Activated T-helper 9 cell treated with anti-CD3 and anti-CD28 coated beads, Interleukin-2, amount 50 U/mL, for 16 hours (primary cell): ENCODE measurements around the gene GANC.
"Not testable (repeated sequence)": the region's sequence is repeated elsewhere in the genome, so short reads cannot be mapped to it uniquely, and the experiment has no call there.

Experiments used
- DNase-seq: peaks from one replicate; pipeline ENCODE4 v3.0.0-alpha.2; 2020; ENCODE audit warnings: low read depth

Gene GANC

DNA sequence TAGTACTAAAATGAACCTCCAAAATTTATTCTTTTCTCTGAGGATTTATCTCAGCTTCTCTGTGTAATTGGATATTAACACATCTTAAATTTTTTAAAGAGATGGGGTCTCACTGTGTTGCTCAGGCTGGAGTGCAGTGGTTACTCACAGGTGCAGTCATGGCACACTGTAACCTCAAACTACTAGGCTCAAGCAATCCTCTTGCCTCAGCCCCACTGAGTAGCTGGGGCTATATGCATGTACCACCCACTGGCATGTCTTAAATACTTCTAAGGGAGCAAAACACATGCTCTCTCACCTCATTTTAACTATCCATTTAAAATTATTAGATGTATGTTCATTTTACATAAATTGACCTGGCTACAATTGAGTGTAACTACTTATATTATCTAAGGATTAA, 11.6 kb downstream of the GANC start:
- no peak for DNase-seq

DNA sequence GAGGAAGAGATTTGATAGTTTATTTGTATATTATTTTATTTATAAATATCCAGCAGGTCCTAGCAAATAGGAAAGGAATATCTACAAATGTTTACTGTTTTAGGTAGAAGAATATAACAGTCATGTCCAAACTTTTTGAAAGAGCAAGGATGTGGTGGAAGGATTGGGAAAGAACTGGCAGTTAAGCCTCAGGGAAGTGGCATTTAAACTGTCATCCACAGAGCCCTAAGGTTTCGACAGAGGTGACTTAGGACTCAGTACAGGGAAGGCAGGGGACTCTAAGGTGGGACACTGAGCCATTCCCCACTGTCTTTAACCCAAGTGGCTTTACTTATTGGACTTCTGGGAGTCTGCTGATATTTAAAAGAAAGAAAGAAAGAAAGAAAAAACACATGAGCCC, 12.0 kb downstream of the GANC start:
- DNase-seq: no peak

DNA sequence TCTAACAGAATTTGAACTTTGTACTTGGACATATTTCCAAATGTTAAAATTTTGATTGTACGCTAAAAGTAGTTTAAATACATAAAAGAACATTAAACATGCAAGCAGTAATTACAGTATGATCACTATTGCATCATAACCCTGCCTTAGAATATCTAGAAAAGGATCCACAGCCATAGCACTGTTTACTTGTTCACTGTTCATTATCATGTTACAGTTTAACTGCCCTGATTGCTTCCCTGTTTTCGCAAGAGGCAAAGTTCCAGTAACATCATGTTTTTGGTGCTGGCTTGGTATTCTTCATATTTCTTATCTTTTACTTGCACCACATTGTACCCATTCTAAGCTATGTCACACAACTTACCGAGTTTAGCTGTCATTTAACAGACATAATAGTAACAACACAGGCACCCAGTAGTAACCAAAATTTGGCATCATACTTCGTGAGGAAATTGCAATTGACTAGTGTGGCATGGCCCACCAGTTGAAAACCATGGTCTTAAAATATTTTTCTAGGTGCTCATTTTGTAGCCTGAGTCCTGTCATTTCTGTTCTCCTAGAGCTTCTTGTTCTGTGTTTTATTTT, 13.5 kb downstream of the GANC start:
- DNase-seq: no peak

DNA sequence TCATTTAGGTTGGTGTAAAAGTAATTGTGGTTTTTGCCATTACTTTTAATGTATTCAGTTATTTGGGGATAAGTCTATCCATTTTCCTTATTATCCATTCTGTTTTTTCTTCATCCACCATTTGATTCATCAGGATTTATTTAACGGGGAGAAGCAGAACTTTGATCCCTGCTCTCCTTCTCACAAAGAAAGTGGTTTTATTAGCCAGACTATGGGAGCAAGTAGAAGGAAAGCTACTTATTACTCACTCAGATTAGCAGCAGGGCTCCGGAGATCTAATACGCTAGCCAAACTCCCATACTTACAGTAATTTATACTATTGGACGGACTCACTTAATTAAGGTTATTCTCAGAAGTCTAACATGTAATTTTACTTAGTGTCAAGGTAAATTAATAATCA, 14.9 kb downstream of the GANC start:
- no peak for DNase-seq

DNA sequence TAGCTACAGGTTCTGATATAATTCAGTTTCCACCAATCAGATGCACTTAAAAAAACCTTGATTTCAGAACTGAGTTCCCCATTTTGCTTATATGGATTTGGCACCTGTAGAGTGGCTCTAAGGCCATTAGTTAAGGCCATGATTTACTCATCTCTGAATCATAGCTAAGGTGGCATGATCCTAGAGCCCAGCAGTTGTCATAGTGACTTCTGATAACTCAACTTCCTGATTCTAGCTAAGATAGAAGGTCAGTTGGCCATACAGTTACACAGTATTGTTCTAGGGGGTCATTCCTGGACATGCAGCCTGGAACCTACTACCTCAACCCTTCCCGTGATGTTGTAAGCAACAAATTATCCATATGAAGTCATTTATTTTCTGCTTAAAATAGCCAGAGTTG, 16.2 kb downstream of the GANC start:
- DNase-seq: no peak

DNA sequence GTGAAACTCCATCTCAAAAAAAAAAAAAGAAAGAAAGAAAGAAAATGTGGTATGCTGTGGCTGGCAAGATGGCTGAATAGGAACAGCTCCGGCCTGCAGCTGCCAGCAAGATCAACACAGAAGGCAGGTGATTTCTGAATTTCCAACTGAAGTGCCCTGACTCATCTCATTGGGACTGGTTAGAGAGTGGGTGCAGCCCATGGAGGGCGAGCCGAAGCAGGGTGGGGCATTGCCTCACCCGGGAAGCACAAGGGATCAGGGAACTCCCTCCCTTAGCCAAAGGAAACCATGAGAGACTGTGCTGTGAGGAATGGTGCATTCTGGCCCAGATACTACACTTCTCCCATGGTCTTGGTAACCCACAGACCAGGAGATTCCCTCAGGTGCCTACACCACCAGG, 28.0 kb downstream of the GANC start:
- not testable (repeated sequence) for DNase-seq

DNA sequence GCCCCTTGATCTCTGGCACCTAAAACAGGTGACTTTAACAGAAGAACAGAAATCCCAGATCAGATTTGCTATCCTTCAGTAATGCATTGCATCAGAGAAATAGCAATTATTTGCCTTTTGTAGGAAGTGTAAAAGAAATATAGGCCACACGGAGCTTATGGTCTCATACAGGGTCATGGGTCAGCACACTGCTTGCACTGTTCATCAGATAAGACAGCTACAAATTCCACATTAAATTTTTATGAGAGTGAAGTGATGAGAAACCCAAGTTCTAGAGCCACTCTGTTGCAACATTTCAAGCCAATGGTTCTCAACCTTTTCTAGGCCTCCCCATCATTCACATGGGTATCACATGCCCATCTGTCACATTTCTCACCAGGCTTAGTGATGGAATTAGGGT, 33.7 kb downstream of the GANC start:
- DNase-seq: no peak

DNA sequence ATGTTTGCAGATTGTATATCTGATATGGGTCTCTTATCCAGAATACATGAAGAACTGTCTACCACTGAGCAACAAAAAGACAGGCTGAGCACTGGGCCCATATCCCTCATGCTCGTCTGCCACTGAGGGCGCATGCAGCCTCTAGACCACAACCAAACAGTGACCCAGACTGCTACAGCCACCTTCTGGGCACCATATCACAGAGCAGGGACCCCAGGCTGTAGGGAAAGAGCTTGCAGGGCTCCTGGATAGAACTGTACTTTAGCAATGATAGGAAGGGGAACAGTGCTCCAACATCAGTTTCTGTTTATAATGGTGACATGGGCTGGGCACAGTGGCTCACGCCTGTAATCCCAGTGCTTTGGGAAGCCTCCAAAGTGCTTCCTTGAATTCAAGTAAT, 40.5 kb downstream of the GANC start:
- DNase-seq: no peak

DNA sequence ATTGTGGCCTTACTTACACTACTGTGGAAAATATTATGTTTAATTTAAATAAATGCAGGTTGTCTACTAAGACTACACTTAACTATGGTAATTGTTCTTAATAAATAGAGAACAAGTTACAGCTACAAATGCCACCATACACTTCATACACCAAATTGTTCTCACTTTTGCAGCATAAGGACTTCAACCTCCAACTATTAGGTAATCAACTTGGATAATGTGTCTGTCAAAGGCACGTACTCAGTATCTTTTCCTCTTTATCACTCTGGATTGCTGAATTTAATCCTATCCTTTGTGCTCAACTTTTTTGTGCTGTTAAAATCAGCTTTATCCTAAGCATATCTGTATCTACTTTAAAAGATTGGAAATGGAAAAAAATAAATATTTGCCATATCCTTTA, 41.8 kb downstream of the GANC start:
- DNase-seq: no peak

DNA sequence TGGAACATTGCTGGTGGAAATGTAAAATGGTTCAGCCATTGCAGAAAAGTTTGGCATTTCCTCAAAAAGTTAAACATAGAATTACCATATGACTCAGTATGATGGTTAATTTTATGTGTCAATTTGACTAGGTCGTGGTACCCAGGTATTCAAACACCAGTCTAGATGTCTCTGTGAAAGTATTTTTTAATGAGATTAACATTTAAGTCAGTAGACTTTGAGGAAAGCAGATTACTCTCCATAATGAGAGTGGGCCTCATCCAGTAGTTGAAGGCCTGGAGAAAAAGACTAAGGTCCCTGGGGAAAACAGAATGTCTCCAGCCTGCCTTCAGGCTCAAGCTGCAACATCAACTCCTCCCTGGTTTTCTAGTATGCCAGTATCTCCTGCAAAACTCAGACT, 42.5 kb downstream of the GANC start:
- no peak for DNase-seq

DNA sequence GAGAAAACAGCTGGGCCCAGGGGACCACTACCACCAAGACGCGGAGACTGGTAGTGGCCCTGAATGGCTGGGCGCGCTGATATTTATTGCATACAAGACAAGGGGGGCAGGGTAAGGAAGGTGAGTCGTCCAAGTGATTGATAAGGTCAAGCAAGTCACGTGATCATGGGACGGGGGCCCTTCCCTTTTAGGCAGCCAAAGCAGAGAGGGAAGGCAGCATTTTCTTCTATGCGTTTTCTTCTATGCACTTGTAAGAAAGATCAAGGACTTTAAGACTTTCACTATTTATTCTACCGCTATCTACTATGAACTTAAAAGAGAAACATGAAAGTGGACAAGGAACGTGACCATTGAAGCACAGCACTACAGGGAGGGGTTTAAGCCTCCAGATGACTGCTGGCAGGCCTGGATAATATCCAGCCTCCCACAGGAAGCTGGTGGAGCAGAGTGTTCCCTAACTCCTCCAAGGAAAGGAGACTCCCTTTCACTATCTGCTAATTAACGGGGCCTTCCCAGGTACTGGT, 43.3 kb downstream of the GANC start:
- DNase-seq: not testable (repeated sequence)

DNA sequence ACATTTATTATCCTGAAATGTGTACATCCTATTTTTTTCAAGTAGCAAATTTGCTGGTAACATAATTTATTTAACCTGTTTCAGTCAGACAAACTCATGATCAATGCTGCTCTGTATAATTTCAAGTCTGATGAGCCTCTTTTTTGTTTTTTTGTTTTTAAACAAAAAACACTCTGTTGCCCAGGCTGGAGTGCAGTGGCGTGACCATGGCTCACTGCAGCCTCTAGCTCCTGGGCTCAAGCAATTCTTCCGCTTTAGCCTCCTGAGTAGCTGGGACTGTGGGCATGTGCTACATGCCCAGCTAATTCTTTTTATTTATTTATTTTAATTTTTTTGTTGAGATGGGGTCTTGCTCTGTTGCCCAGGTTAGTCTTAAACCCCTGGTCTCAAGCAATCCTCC, 46.2 kb downstream of the GANC start:
- no peak for DNase-seq

DNA sequence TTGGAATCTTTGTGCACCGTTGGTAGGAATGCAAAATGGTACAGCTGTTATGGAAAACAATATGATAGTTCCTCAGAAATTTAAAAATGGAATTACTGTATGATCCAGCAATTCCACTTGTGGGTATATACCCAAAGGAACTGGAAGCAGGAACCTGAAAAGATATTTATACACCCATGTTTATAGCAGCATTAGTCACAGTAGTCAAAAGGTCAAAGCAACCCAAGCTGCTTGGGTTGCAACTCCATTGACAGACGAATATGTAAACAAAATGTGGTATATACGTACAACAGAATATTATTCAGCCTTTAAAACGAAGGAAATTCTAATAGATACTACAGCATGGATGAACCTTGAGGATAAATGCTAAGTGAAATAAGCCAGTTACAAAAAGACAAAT, 51.3 kb downstream of the GANC start:
- no peak for DNase-seq

DNA sequence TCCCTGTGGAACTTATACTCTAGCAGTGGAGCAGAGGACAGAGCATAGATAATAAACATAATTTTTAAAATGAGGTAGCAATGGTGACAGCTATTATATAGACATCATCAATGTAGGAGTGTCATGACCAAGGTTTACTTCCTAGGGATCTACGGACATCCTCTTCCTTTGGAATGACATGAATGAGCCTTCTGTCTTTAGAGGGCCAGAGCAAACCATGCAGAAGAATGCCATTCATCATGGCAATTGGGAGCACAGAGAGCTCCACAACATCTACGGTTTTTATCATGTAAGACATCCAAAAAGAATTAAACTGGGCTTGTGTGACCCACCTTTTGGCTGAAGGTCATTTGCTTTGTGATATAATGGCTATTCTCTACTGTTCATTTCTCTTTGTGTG, 56.2 kb downstream of the GANC start:
- DNase-seq: no peak

DNA sequence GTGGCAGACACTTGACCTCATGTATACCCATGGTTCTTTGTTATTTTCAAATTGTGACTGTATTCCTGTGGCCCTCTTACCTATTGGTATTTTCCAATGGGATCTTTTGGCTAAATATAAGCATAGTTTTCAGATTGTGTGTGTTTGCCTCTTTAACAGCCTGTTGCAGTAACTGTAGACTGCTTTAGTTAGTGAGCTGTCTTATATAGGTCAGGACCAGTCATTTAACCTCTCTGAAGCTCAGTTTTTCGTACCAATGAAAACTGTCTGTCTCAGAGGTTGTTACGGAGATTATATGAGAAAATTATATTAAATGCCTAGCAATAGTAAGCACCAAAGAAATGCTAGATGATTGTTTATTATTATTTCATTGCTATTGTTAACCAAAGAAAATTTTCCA, 57.0 kb downstream of the GANC start:
- DNase-seq: no peak

DNA sequence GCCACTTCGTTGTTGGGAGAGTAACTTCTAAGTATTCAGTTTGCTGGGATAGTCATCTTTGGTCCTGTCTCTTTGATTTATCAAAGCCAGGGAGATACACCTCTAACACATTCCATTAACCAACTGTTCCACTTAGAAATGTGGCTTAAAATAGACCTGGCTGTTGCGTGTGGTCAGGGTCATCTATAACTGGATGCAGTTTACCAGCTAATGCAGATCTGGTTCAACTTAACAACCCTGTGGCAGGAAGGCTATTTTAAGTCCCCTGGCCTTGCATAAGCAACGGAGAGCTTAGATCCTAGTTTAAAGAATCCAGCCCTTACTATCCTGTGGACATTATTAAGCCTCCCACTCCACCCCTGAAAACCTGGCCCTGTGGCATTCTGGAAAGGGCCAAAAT, 58.2 kb downstream of the GANC start:
- no peak for DNase-seq

DNA sequence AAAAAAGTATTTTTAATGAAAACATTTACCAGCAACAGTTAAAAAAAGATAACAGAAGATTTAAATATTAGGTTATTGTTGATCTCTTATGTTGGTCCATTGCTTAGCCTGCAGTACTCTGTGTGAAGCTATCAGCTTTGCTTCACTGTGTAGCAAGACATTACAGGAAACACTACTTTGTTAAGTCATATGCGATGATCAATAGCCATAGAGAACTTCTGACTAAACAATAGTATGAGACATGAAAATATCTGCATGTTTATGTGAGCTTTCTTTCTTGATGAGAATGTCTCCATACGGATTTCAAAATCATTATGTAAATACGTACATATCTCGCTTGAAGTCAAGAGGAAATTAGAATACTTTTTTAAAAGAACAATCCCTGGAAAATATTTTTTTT, 59.3 kb downstream of the GANC start:
- no peak for DNase-seq

DNA sequence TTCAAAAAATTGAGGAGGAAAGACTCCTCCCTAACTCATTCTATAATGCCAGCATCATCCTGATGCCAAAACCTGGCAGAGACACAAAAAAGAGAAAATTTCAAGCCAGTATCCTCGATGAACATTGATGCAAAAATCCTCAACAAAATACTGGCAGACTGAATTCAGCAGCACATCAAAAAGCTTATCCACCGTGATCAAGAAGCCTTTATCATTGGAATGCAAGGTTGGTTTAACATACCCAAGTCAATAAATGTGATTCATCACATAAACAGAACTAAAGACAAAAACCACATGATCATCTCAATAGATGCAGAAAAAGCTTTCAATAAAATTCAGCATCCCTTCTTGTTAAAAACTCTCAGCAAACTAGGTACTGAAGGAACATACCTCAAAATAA, 62.1 kb downstream of the GANC start:
- no peak for DNase-seq

DNA sequence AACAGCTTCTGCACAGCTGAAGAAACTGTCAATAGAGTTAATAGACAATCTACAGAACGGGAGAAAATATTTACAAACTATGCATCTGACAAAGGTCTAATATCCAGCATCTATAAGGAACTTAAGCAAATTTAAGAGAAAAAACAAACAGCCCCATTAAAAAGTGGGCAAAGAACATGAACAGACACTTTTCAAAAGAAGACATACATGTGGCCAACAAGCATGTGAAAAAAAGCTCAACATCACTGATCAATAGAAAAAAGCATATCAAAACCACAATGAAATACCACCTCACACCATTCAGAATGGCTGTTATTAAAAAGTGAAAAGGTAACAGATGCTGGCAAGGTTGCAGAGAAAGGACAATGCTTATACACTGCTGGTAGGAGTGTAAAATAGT, 63.6 kb downstream of the GANC start:
- not testable (repeated sequence) for DNase-seq

DNA sequence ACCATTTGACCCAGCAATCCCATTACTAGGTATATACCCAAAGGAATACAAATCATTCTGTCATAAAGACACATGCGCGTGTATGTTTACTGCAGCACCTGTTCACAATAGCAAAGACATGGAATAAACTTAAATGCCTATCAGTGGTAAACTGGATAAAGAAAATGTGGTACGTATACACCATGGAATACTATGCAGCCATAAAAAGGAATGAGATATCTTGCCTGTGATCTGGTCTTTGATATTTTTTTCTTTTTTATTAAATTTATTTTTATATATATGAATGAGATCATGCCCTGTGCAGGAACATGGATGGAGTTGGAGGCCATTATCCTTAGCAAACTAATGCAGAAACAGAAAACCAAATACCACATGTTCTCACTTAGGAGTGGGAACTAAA, 64.1 kb downstream of the GANC start:
- not testable (repeated sequence) for DNase-seq

DNA sequence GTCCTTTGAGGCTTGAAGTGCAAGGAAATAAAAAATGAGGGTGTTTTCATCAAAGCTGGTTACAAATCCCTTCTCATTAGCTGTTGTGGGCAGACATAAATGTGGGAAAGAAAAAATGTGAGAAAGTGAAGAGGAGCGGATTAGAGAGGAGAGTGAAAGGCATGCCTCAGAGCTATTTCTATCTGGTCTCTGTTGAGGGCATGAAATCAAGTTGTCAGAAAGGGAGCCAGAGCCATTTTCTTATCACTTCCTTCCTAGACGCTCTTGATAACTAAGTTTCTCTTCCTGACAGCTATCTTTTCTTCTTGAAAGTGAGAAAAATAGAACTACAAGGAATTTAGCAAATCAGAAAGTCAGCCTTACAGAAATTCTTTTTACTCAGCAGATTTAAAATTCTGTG, 65.5 kb downstream of the GANC start:
- no peak for DNase-seq

DNA sequence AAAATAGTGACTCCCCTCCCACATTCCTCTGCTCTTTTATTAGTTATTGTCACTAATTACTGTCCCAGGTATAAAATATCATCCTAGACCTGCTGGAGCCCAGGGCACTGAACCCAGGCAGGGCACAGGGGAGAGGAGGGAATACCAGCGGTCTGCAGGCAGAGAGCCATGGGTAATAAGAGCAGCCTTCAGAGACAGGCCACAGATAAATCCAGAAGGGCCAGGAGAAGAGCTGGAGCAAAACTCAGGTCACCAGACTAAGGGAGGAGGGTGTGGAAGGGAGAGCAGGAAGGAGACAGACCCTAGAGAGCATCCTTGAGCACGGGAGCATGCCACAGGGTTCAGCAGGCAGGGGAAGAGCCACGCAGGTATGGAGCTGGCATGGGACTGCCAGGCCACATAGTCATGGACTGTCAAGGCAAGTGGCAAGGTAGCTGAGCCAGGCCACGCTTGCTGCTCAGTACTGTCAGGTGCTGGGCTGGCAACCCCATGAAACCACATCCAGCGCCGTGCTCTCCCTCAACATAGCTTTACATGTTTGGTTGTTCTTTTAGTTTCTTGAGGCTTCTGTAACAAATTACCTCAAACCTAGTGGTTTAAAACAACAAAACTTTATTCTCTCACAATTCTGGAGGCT, 70.7 kb downstream of the GANC start:
- no peak for DNase-seq

DNA sequence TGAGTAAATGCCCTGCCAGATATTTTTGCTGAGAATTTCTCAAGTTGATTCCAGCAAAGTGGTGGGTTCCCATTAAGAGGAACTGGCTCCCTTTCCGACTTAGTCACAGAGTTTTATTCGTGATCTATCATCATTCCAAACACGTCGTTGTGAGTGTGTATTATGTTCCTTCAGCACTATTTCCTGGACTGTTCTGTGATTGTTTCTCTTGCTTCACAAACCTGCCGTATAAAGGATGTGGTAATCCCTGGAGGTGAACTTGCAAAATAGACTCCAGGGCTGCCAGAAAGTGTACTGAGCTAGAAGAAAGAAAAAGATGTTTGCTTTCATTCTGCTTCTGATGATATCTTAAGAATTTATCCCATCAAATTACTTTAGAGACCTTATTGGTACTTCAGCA, 71.8 kb downstream of the GANC start:
- no peak for DNase-seq

DNA sequence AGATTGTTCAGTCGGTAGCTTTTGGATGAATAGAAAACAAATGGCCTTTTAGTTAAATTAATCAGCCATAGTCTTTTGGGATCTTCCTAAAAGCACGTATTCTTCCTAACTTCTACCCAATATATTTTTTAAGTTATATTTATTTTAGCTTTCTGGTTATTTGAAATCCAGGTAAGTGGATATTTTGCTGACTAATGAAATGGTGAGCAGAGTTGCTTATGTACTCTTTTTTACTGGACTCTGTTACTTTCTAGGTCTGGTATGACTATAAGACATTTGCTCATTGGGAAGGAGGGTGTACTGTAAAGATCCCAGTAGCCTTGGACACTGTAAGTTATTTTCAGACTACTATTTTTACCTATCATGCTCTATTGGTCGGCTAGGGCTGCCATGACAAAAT, 72.5 kb downstream of the GANC start:
- no peak for DNase-seq
